ENCODE results near the gene IPP. TPM values are rescaled to one million over a fixed set of nuclear protein-coding genes. Genes with fewer than 3 reads are reported as not detected.

IPP gene
- total RNA-seq, 1 experiment from 2014 or later, result 11.6 TPM

DNA sequence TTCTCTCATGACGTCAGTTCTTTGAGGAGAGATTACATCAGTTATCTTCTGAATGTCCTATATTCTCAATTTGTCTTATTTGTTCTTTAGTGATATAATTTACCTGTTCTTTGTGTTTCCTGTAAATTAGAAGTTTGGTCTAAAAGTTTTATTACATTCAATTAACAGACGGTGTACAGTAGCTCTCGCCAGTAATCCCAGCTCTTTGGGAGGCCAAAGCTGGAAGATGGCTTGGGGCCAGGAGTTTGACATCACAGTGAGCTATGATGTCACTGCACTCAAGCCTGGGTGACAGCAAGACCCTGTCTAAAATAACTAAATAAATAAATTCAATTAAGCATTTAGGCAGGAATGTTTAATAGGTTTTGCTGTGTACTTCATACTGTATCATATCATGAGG lies 25.3 kb upstream of the IPP start:
- TF ChIP-seq, protein P1, sequence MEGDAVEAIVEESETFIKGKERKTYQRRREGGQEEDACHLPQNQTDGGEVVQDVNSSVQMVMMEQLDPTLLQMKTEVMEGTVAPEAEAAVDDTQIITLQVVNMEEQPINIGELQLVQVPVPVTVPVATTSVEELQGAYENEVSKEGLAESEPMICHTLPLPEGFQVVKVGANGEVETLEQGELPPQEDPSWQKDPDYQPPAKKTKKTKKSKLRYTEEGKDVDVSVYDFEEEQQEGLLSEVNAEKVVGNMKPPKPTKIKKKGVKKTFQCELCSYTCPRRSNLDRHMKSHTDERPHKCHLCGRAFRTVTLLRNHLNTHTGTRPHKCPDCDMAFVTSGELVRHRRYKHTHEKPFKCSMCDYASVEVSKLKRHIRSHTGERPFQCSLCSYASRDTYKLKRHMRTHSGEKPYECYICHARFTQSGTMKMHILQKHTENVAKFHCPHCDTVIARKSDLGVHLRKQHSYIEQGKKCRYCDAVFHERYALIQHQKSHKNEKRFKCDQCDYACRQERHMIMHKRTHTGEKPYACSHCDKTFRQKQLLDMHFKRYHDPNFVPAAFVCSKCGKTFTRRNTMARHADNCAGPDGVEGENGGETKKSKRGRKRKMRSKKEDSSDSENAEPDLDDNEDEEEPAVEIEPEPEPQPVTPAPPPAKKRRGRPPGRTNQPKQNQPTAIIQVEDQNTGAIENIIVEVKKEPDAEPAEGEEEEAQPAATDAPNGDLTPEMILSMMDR (IDR thresholded peaks at IDR 0.05; ENCODE audit: unreplicated experiment), result no peak

DNA sequence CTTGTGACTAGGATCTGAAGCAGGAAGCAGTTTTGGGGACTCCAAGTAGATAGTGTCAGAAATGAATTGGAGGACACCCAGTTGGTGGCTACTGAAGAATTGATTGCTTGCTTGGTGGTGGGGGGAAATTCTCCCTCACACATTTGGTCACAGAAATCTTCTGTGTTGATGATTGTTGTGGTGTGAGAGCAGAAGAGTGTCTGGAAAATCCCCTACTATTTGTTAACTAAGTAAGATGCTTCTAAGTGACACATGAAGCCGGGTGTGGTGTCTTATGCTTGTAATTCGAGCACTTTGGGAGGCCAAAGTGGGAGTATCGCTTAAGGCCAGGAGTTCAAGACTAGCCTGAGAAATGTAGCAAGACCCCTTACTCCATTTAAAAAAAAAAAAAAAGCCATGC lies 22.5 kb upstream of the IPP start:
- intact Hi-C loops (cut with micrococcal nuclease), result no loop called here
- DNase-seq (ENCODE audit: unreplicated experiment), result no peak
- no peak overlapping the region for H3K4me3 Mint-ChIP-seq (ENCODE audit: unreplicated experiment)
- no peaks in the 10 kb centered on the region for H3K36me3 Mint-ChIP-seq (ENCODE audit: insufficient read depth, unreplicated experiment)
- H3K9me3 Mint-ChIP-seq (ENCODE audit: unreplicated experiment), result no peaks in the 10 kb centered on the region
- no peaks in the 10 kb centered on the region for H3K4me1 Mint-ChIP-seq (ENCODE audit: insufficient read depth, unreplicated experiment)
- ChIA-PET POLR2A (no interaction called here), CTCF (no interaction called here)
- TF ChIP-seq, protein P1 (IDR thresholded peaks at IDR 0.05; ENCODE audit: unreplicated experiment), result no peak
- H3K27ac Mint-ChIP-seq (ENCODE audit: low read depth, unreplicated experiment), result no peak overlapping the region
- H3K27me3 Mint-ChIP-seq (ENCODE audit: insufficient read depth, unreplicated experiment), result no peaks in the 10 kb centered on the region
- no TSS peak for BruUV-seq (replicated peaks)

More for the DNA sequence above, 25.3 kb upstream of the IPP start:
- no peaks in the 10 kb centered on the region for H3K4me1 Mint-ChIP-seq (ENCODE audit: insufficient read depth, unreplicated experiment)
- H3K4me3 Mint-ChIP-seq (ENCODE audit: unreplicated experiment), result no peak overlapping the region
- H3K27ac Mint-ChIP-seq (ENCODE audit: low read depth, unreplicated experiment), result no peak overlapping the region
- no peaks in the 10 kb centered on the region for H3K36me3 Mint-ChIP-seq (ENCODE audit: insufficient read depth, unreplicated experiment)
- no peaks in the 10 kb centered on the region for H3K9me3 Mint-ChIP-seq (ENCODE audit: unreplicated experiment)
- DNase-seq (ENCODE audit: unreplicated experiment), result no peak
- BruUV-seq (replicated peaks), result no TSS peak
- peaks cover 4% of the 10 kb centered on the region for H3K27me3 Mint-ChIP-seq (ENCODE audit: insufficient read depth, unreplicated experiment)
- intact Hi-C loops (cut with micrococcal nuclease), result no loop called here
- CTCF ChIA-PET, result no interaction called here
- POLR2A ChIA-PET, result interaction anchor here (0.7 kb wide), 1 partner anchor 22 kb away, joined by 3 read pairs; no protein-coding TSS in a partner anchor

DNA sequence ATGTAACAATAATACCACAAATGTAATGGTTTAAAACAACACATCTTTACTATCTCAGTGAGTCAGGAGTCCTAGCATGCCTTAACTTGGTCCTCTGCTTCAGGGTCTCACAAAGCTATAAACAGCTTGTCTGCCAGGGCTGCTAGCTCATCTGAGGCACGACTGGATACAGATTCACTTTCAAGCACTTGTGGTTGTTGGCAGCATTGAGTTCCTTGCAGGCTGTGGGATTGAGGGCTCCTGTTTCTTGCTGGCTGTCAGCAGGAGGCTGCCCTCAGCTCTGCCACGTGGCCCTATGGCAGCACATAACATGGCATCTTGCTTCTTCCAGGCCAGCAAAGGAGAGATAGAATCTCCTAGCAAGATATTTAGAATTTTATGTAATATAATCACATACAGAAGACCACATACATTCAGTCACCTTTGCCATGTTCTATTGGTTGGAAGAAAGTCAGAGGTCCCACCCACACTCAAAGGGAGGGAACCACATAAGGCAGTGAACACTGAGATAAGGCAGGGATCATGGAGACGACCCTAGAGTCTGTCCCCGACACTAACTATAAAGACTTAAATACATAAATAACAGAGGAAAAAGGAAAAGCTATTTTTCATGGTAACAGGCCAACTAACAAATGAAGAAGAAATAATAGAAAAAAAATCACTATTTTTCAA lies 18.9 kb upstream of the IPP start:
- CTCF ChIA-PET, result interaction anchor here (0.5 to 1.0 kb wide), 2 partner anchors 12 to 205 kb away, joined by 3 read pairs; no protein-coding TSS in a partner anchor
- no peak overlapping the region for H3K27ac Mint-ChIP-seq (ENCODE audit: low read depth, unreplicated experiment)
- BruUV-seq (replicated peaks), result no TSS peak
- H3K4me1 Mint-ChIP-seq (ENCODE audit: insufficient read depth, unreplicated experiment), result no peaks in the 10 kb centered on the region
- peak; percentile 4 for DNase-seq (ENCODE audit: unreplicated experiment)
- no peaks in the 10 kb centered on the region for H3K27me3 Mint-ChIP-seq (ENCODE audit: insufficient read depth, unreplicated experiment)
- TF ChIP-seq, protein P1 (IDR thresholded peaks at IDR 0.05; ENCODE audit: unreplicated experiment), result no peak
- no peaks in the 10 kb centered on the region for H3K36me3 Mint-ChIP-seq (ENCODE audit: insufficient read depth, unreplicated experiment)
- intact Hi-C loops (cut with micrococcal nuclease), result no loop called here
- no peaks in the 10 kb centered on the region for H3K9me3 Mint-ChIP-seq (ENCODE audit: unreplicated experiment)
- POLR2A ChIA-PET, result no interaction called here
- no peak overlapping the region for H3K4me3 Mint-ChIP-seq (ENCODE audit: unreplicated experiment)

DNA sequence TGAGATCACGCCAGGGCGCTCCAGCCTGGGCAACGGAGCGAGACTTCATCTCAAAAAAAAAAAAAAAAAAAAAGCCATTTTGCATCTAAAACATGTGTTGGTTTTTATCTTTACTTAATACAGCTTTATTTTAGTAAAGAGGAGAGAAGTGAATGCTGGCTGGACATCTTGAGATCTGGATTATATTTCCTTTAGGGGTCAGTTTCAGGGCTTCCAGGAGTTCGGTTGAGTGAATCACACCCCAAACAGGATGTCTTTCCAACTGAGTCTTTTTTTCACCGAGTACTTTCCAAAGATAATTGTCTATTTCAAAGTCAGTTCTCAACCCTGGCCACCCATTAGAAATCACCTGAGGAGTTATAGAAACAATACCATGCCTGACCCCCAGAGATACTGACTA lies 16.6 kb upstream of the IPP start:
- BruUV-seq (replicated peaks), result no TSS peak
- POLR2A ChIA-PET, result interaction anchor here (1.2 kb wide), 1 partner anchor 15 kb away, joined by 3 read pairs; no protein-coding TSS in a partner anchor
- Mint-ChIP-seq H3K27ac (ENCODE audit: low read depth, unreplicated experiment) (no peak overlapping the region), H3K4me1 (ENCODE audit: insufficient read depth, unreplicated experiment) (no peaks in the 10 kb centered on the region), H3K4me3 (ENCODE audit: unreplicated experiment) (no peak overlapping the region), H3K27me3 (ENCODE audit: insufficient read depth, unreplicated experiment) (no peaks in the 10 kb centered on the region), H3K36me3 (ENCODE audit: insufficient read depth, unreplicated experiment) (no peaks in the 10 kb centered on the region), H3K9me3 (ENCODE audit: unreplicated experiment) (no peaks in the 10 kb centered on the region)
- CTCF ChIA-PET, result no interaction called here
- no peak for DNase-seq (ENCODE audit: unreplicated experiment)
- intact Hi-C loops (cut with micrococcal nuclease), result no loop called here
- TF ChIP-seq, protein P1 (IDR thresholded peaks at IDR 0.05; ENCODE audit: unreplicated experiment), result no peak
